Endodermal cell (in vitro differentiated cells): ENCODE data around the gene UNC93B1. TPM values are rescaled to one million over a fixed set of nuclear protein-coding genes. Genes with fewer than 3 reads are reported as not detected.

Experiments used
- DNase-seq: peaks from one replicate; pipeline ENCODE4 v3.0.0-alpha.2; 2017
- H3K27ac ChIP-seq: 2 replicates; pipeline ENCODE4 v1.5.1; 2013; ENCODE audit warnings: mild to moderate bottlenecking, low read depth, low read length, moderate library complexity
- H3K27me3 ChIP-seq: 2 replicates; pipeline ENCODE4 v1.6.1; 2013; ENCODE audit warnings: mild to moderate bottlenecking, low read length, moderate library complexity; ENCODE audit not compliant: insufficient read depth, control insufficient read depth, poor library complexity, severe bottlenecking
- H3K36me3 ChIP-seq: 2 replicates; pipeline ENCODE4 v1.7.0; 2013; ENCODE audit warnings: mild to moderate bottlenecking, low read length, moderate library complexity; ENCODE audit not compliant: control insufficient read depth, insufficient read depth
- H3K4me1 ChIP-seq: one replicate; pipeline ENCODE4 v1.7.0; 2013; ENCODE audit warnings: low read length; ENCODE audit not compliant: control insufficient read depth, insufficient read depth
- H3K4me3 ChIP-seq: 2 replicates; pipeline ENCODE4 v1.5.1; 2013; ENCODE audit warnings: mild to moderate bottlenecking, low read length, moderate library complexity
- H3K9ac ChIP-seq: 2 replicates; pipeline ENCODE4 v1.6.1; 2013; ENCODE audit warnings: mild to moderate bottlenecking, low read length, moderate library complexity; ENCODE audit not compliant: poor library complexity, severe bottlenecking; ENCODE audit errors: extremely low read depth
- H3K9me3 ChIP-seq: 2 replicates; pipeline ENCODE4 v1.6.1; 2013; ENCODE audit warnings: mild to moderate bottlenecking, low read length, moderate library complexity; ENCODE audit not compliant: control insufficient read depth
- H3K27ac Mint-ChIP-seq: 2 replicates; pipeline ENCODE4 v1.8.0; 2020; ENCODE audit warnings: mixed read lengths
- H3K27me3 Mint-ChIP-seq: 2 replicates; pipeline ENCODE4 v1.8.0; 2021; ENCODE audit warnings: mild to moderate bottlenecking, mixed read lengths; ENCODE audit not compliant: insufficient read depth
- H3K36me3 Mint-ChIP-seq: 2 replicates; pipeline ENCODE4 v1.8.0; 2020; ENCODE audit warnings: low read depth, mixed read lengths
- H3K4me1 Mint-ChIP-seq: 2 replicates; pipeline ENCODE4 v1.8.0; 2020; ENCODE audit warnings: mixed read lengths
- H3K4me3 Mint-ChIP-seq: 2 replicates; pipeline ENCODE4 v1.8.0; 2020; ENCODE audit warnings: mild to moderate bottlenecking, moderate library complexity, mixed read lengths
- H3K9me3 Mint-ChIP-seq: 2 replicates; pipeline ENCODE4 v1.8.0; 2020; ENCODE audit warnings: mild to moderate bottlenecking, mixed read lengths
- CTCF ChIP-seq: fragments of 200-600 bp; sonication (generic); conservative IDR thresholded peaks from 2 replicates; pipeline ENCODE4 v1.5.0; 2021; ENCODE audit warnings: antibody characterized with exemption, mild to moderate bottlenecking
- WGBS, 2 experiments: methylation state at CpG; one replicate each; pipeline versions ENCODE4 v1.1.5 to v1.1.7; 2013; ENCODE audit warnings: missing lambda C conversion rate in 2 of 2, mixed read lengths in 1 of 2; ENCODE audit not compliant: insufficient coverage in 1 of 2, insufficient read length in 1 of 2; 5-methylcytosine and 5-hydroxymethylcytosine counted together
- total RNA-seq, 2 donors: library from RNA; stranded (reverse); fragmentation: NEBNext Ultra II Directional in 1 of 2; extraction: Animal tissue kit (Norgen Biotek cat#: 25700) in 1 of 2; gene quantifications; 2 replicates in 1 of 2; 3 replicates in 1 of 2; pipeline ENCODE4 v1.2.1, GENCODE V29; 2021

UNC93B1 gene
- total RNA-seq, 2 donors from 2014 or later: 27.1 to 32.0 TPM

- no peaks in the 10 kb centered on the region for H3K9me3 Mint-ChIP-seq
- WGBS, 2 experiments: 91 to 94% methylated on average over 6 to 9 of the region's 9 CpGs
- H3K36me3 ChIP-seq: no peaks in the 10 kb centered on the region
Measured at GRCh38 chr11:67998150-67999045, 5.5 kb downstream of the UNC93B1 start.

GRCh38 chr11:67997475-67997921, 6.4 kb downstream of the UNC93B1 start:
- H3K4me1 Mint-ChIP-seq: no peaks in the 10 kb centered on the region
- Histone ChIP-seq H3K27me3 (peaks cover 4% of the 10 kb centered on the region), H3K9ac (no peak overlapping the region), H3K4me1 (no peaks in the 10 kb centered on the region), H3K9me3 (no peaks in the 10 kb centered on the region), H3K27ac (no peak overlapping the region), H3K36me3 (no peaks in the 10 kb centered on the region), H3K4me3 (no peak overlapping the region)
- H3K36me3 Mint-ChIP-seq: peaks cover 10% of the 10 kb centered on the region
- H3K27me3 Mint-ChIP-seq: peaks cover 5% of the 10 kb centered on the region
- DNase-seq: no peak
- TF ChIP-seq CTCF: no peak
- no peak overlapping the region for H3K27ac Mint-ChIP-seq
- no peaks in the 10 kb centered on the region for H3K9me3 Mint-ChIP-seq
- 96 to 97% methylated on average over 11 to 29 of the region's 29 CpGs for WGBS, 2 experiments
- H3K4me3 Mint-ChIP-seq: no peak overlapping the region

More at GRCh38 chr11:67998150-67999045, 5.5 kb downstream of the UNC93B1 start:
- H3K27me3 ChIP-seq: peaks cover 7% of the 10 kb centered on the region
- Mint-ChIP-seq H3K4me1 (no peaks in the 10 kb centered on the region), H3K27ac (no peak overlapping the region), H3K36me3 (peaks cover 11% of the 10 kb centered on the region), H3K4me3 (no peak overlapping the region), H3K27me3 (peaks cover 8% of the 10 kb centered on the region)
- no peak overlapping the region for H3K9ac ChIP-seq
- H3K4me1 ChIP-seq: no peaks in the 10 kb centered on the region
- DNase-seq: peak; percentile 38
- H3K27ac ChIP-seq: no peak overlapping the region
- no peak overlapping the region for H3K4me3 ChIP-seq
- TF ChIP-seq CTCF: no peak
- no peaks in the 10 kb centered on the region for H3K9me3 ChIP-seq

- peaks cover 7% of the 10 kb centered on the region for H3K36me3 Mint-ChIP-seq
- no peak overlapping the region for H3K9ac ChIP-seq
- H3K27me3 ChIP-seq: no peaks in the 10 kb centered on the region
- no peak overlapping the region for H3K27ac ChIP-seq
- no peaks in the 10 kb centered on the region for H3K4me1 ChIP-seq
- no peaks in the 10 kb centered on the region for H3K4me1 Mint-ChIP-seq
- peak overlapping the region; percentile 70 for H3K27ac Mint-ChIP-seq
- H3K27me3 Mint-ChIP-seq: peaks cover 6% of the 10 kb centered on the region
- H3K9me3 Mint-ChIP-seq: no peaks in the 10 kb centered on the region
- H3K36me3 ChIP-seq: no peaks in the 10 kb centered on the region
- peak overlapping the region; percentile 54 for H3K4me3 Mint-ChIP-seq
- no peak for TF ChIP-seq CTCF
- H3K9me3 ChIP-seq: no peaks in the 10 kb centered on the region
- peak; percentile 98 for DNase-seq
- H3K4me3 ChIP-seq: no peak overlapping the region
- WGBS, 2 experiments: 83 to 88% methylated on average over 30 to 41 of the region's 41 CpGs
Measured at GRCh38 chr11:67996622-67997474, 7.0 kb downstream of the UNC93B1 start.
